ENCODE results near the gene PLA2G2F.

Gene PLA2G2F

GRCh38 chr1:20192364-20192763 is 53.2 kb downstream of the PLA2G2F start:
- no peak for DNase-seq (ENCODE audit: extremely low read depth, low read depth)
- no peak for TF ChIP-seq CTCF (IDR thresholded peaks at IDR 0.05; ENCODE audit: low read depth, low read length)

GRCh38 chr1:20192871-20193411 is 53.8 kb downstream of the PLA2G2F start:
- no peak for DNase-seq (ENCODE audit: extremely low read depth, low read depth)
- no peak for TF ChIP-seq CTCF (IDR thresholded peaks at IDR 0.05; ENCODE audit: low read depth, low read length)

GRCh38 chr1:20194224-20194623 is 55.1 kb downstream of the PLA2G2F start:
- no peak for TF ChIP-seq CTCF (IDR thresholded peaks at IDR 0.05; ENCODE audit: low read depth, low read length)
- DNase-seq (ENCODE audit: extremely low read depth, low read depth) = no peak

- peak; percentile 86 for TF ChIP-seq CTCF (IDR thresholded peaks at IDR 0.05; ENCODE audit: low read depth, low read length)
- no peak for DNase-seq (ENCODE audit: extremely low read depth, low read depth)
Observed at GRCh38 chr1:20194757-20195461, 55.8 kb downstream of the PLA2G2F start.

- TF ChIP-seq CTCF (IDR thresholded peaks at IDR 0.05; ENCODE audit: low read depth, low read length) = no peak
- no peak for DNase-seq (ENCODE audit: extremely low read depth, low read depth)
Observed at GRCh38 chr1:20195462-20195780, 56.3 kb downstream of the PLA2G2F start.

- TF ChIP-seq CTCF (IDR thresholded peaks at IDR 0.05; ENCODE audit: low read depth, low read length) = no peak
- DNase-seq (ENCODE audit: extremely low read depth, low read depth) = no peak
Observed at GRCh38 chr1:20197329-20197791, 58.2 kb downstream of the PLA2G2F start.

GRCh38 chr1:20198296-20198695 is 59.2 kb downstream of the PLA2G2F start:
- no peak for DNase-seq (ENCODE audit: extremely low read depth, low read depth)
- TF ChIP-seq CTCF (IDR thresholded peaks at IDR 0.05; ENCODE audit: low read depth, low read length) = no peak
